GM13976 (cell line): ENCODE measurements around the gene GSDME.

Source experiments
- DNase-seq: peaks from one replicate; pipeline ENCODE4 v3.0.0; 2012; ENCODE audit warnings: low spot score
- CTCF ChIP-seq: IDR thresholded peaks from 2 replicates; pipeline ENCODE4 v1.5.1; 2012; ENCODE audit warnings: borderline replicate concordance, mild to moderate bottlenecking; ENCODE audit not compliant: insufficient read depth; ENCODE audit errors: extremely low read depth, missing control alignments, control extremely low read depth
- in situ Hi-C: fragments of 300-500 bp; cut with MboI; formaldehyde crosslinking; loops from one replicate; pipeline ENCODE4 v1.12.0; 2022; ENCODE audit warnings: low sequenced_read_pairs, mixed read lengths, inconsistent platforms; ENCODE audit not compliant: unreplicated experiment

The GSDME gene

GRCh38 chr7:24724451-24725190 lies 32.6 kb downstream of the GSDME start:
- in situ Hi-C loops = no loop called here
- TF ChIP-seq CTCF = no peak
- no peak for DNase-seq

- in situ Hi-C loops = no loop called here
- no peak for TF ChIP-seq CTCF
- DNase-seq = no peak
Observed at GRCh38 chr7:24723178-24723530, 34.1 kb downstream of the GSDME start.

- no peak for TF ChIP-seq CTCF
- DNase-seq = no peak
- in situ Hi-C loops = no loop called here
Observed at GRCh38 chr7:24722386-24723177, 34.7 kb downstream of the GSDME start.

- in situ Hi-C loops = no loop called here
- no peak for TF ChIP-seq CTCF
- DNase-seq = no peak
Observed at GRCh38 chr7:24721481-24722001, 35.7 kb downstream of the GSDME start.

- no peak for TF ChIP-seq CTCF
- DNase-seq = peak; percentile 54
- in situ Hi-C loops = no loop called here
Observed at GRCh38 chr7:24720283-24720682, 37.0 kb downstream of the GSDME start.

- peak; percentile 73 for DNase-seq
- in situ Hi-C loops = no loop called here
- no peak for TF ChIP-seq CTCF
Observed at GRCh38 chr7:24718977-24719491, 38.2 kb downstream of the GSDME start.
